ENCODE data around the gene ERI3. TPM values are rescaled to one million over a fixed set of nuclear protein-coding genes. Genes with fewer than 3 reads are reported as not detected.

Gene ERI3
- 10 to 100 TPM; 31.9 to 58.8 (median 48.1) TPM for total RNA-seq

GRCh38 chr1:44354840-44355581 lies at the start of gene ERI3:
TSS of gene ERI3 (minus strand) at chr1:44355257. CDS start at chr1:44355026, 231 bp downstream.
- Histone ChIP-seq H3K27ac (peak within 1 kb of the TSS; percentile 21 to 88 (median 82)), H3K9me3 (no peaks in the 10 kb centered on the region), H3K36me3 (no peaks in the 10 kb centered on the region), H3K27me3 (no peaks in the 10 kb centered on the region), H3K4me3 (peak within 1 kb of the TSS; percentile 75 to 99), H3K4me1 (peaks cover 0 to 41% (median 14%) of the 10 kb centered on the region in 3 donors)
- TF ChIP-seq EP300 (IDR thresholded peaks at IDR 0.05) (no peak), CTCF (IDR thresholded peaks at IDR 0.05) (peak in 1 of 4 experiments; percentile 4), POLR2A (IDR thresholded peaks at IDR 0.05) (peak; percentile 64 to 70), POLR2AphosphoS5 (IDR thresholded peaks at IDR 0.05) (peak; percentile 69)
- peak; percentile 100 for ATAC-seq
- 0% methylated on average over 1 to 3 of the region's 65 CpGs for WGBS, 2 donors (ENCODE audit: low coverage in 1 of 2)

- TF ChIP-seq EP300 (IDR thresholded peaks at IDR 0.05) (no peak), CTCF (IDR thresholded peaks at IDR 0.05) (no peak), POLR2AphosphoS5 (IDR thresholded peaks at IDR 0.05) (no peak), POLR2A (IDR thresholded peaks at IDR 0.05) (no peak)
These were observed 46.5 kb upstream of the ERI3 start for GRCh38 chr1:44401256-44402228.

GRCh38 chr1:44390277-44390676 lies 35.2 kb upstream of the ERI3 start:
- no peaks in the 10 kb centered on the region for H3K9me3 ChIP-seq
- WGBS, 2 donors (ENCODE audit: low coverage in 1 of 2), result 27 to 30% methylated on average over 1 of the region's 1 CpG
- TF ChIP-seq POLR2AphosphoS5 (IDR thresholded peaks at IDR 0.05), result no peak
- no peak for TF ChIP-seq POLR2A (IDR thresholded peaks at IDR 0.05)
- TF ChIP-seq EP300 (IDR thresholded peaks at IDR 0.05), result no peak
- no peak for TF ChIP-seq CTCF (IDR thresholded peaks at IDR 0.05)
- no peak overlapping the region for H3K27ac ChIP-seq
- no peaks in the 10 kb centered on the region for H3K36me3 ChIP-seq
- no peaks in the 10 kb centered on the region for H3K4me1 ChIP-seq
- H3K4me3 ChIP-seq, result no peak overlapping the region
- ATAC-seq, result no peak
- peaks cover 62% of the 10 kb centered on the region for H3K27me3 ChIP-seq

More at GRCh38 chr1:44401256-44402228, 46.5 kb upstream of the ERI3 start:
- peaks cover 0 to 11% (median 0%) of the 10 kb centered on the region in 3 donors for H3K9me3 ChIP-seq
- no peak overlapping the region for H3K27ac ChIP-seq
- H3K36me3 ChIP-seq, result no peaks in the 10 kb centered on the region
- WGBS, 2 donors (ENCODE audit: low coverage in 1 of 2), result 76 to 84% methylated on average over 12 of the region's 12 CpGs
- no peak overlapping the region for H3K4me3 ChIP-seq
- H3K27me3 ChIP-seq, result peaks cover 93% of the 10 kb centered on the region
- ATAC-seq, result no peak
- peaks cover 0 to 20% (median 11%) of the 10 kb centered on the region in 3 donors for H3K4me1 ChIP-seq

GRCh38 chr1:44389437-44389836 lies 34.4 kb upstream of the ERI3 start:
- no peaks in the 10 kb centered on the region for H3K36me3 ChIP-seq
- H3K27me3 ChIP-seq, result peaks cover 55% of the 10 kb centered on the region
- TF ChIP-seq POLR2AphosphoS5 (IDR thresholded peaks at IDR 0.05), result no peak
- no peak for TF ChIP-seq POLR2A (IDR thresholded peaks at IDR 0.05)
- no peak for TF ChIP-seq CTCF (IDR thresholded peaks at IDR 0.05)
- TF ChIP-seq EP300 (IDR thresholded peaks at IDR 0.05), result no peak
- no peaks in the 10 kb centered on the region for H3K4me1 ChIP-seq
- ATAC-seq, result no peak
- no peaks in the 10 kb centered on the region for H3K9me3 ChIP-seq
- no peak overlapping the region for H3K27ac ChIP-seq
- WGBS, 2 donors (ENCODE audit: low coverage in 1 of 2), result 71% methylated on average over 1 of the region's 1 CpG
- H3K4me3 ChIP-seq, result no peak overlapping the region

Data from gastroesophageal sphincter (tissue), 4 donors.